Femur (tissue), 1 donor: ENCODE data around the gene NRF1.
"Not testable (repeated sequence)": the region's sequence is repeated elsewhere in the genome, so short reads cannot be mapped to it uniquely, and the experiment has no call there.

Source experiments
- DNase-seq: peaks from one replicate; pipeline ENCODE4 v3.0.0-alpha.2; 2017

The NRF1 gene

GRCh38 chr7:129607471-129608120 is 3.9 kb upstream of the NRF1 start:
- DNase-seq, result no peak

- DNase-seq, result no peak
These were observed 1.9 kb upstream of the NRF1 start for GRCh38 chr7:129609666-129610065.

GRCh38 chr7:129610709-129611245 is 743 bp upstream of the NRF1 start:
- peak; percentile 31 for DNase-seq

DNA sequence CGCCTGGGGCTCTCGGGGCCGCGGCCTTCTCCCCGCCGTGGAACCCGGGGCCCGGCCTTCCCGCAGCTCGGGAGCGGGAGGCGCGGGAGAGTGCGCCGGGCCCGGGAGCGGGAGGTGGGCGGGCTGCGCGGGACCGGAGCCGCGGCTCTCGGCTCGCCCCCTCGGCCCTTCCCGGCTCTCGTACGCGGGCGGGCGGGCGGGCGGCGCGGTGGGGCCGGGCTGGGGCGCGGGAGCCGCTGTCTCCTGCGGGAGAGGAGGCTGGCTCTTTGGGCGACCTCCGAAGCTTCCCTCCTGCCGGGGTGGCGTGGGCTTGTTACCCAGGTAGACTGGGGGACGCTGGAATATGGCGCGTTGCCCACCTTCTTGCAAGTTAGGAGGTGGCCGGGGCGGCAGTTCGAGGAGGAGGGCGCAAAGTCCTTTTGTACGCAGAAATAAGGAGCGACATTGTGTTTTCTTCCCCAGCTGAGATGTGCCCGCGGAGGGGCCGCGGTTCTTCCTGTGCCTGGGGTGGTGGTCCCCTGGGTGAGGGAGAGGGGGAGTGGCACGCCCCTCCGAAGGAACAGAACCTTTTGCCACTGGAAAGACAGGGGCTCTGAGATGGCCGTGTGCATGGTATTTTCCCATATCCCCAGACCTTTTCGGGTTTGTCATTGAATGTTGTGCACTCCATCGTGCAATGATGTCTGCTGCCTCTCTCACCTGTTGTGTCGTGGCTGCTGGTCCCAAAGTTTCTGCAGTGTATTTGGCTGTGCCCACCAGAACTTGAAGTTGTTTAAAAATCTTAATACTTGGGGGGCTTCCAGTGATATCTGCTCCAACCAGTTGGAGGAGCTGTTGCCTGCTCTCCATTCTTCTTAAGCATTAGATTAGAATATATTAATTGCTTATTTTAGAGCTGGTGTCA is 844 bp downstream of the NRF1 start:
- peak; percentile 70 for DNase-seq

- DNase-seq, result no peak
These were observed 1.5 kb downstream of the NRF1 start for GRCh38 chr7:129613016-129613337.

- no peak for DNase-seq
These were observed 3.5 kb downstream of the NRF1 start for GRCh38 chr7:129615018-129615417.

DNA sequence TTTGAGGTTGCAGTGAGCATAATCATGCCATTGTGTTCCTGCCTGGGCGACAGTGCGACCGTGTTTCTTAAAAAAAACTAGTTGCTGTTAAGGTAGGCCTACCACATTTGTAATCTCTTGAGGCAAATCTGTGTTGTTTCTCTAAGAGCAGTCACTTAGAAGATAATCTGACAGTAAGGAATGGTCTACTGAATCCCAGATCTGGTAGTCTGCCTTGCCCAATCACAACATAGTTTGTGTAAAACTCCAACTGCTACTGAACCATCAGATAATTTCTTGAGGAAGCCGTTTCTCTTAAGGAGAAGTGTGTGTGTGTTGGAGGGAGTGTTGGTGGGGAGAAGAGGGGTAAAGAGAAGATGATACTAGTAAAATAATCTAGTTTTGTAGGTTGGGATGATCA is 5.0 kb downstream of the NRF1 start:
- no peak for DNase-seq

DNA sequence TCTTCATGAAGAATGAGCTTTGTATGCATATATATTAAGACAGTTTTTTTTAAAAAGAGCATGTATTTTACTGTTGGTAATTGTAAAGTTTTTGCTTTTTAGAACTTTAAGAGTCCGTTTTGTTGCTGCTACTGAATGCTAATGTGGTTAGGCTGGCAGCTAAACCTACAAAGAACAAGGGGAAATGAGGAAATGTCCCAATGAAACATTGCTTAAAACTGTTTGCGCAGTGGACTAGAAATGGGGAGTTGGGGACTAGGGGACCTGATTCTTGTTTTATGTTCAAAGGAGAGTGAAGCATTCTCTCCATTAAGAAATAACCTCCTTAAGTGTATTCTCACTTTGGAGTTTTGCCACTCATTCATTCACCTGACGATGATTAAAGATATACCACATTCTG is 5.7 kb downstream of the NRF1 start:
- no peak for DNase-seq

- DNase-seq, result no peak
These were observed 6.1 kb downstream of the NRF1 start for GRCh38 chr7:129617652-129618051.

DNA sequence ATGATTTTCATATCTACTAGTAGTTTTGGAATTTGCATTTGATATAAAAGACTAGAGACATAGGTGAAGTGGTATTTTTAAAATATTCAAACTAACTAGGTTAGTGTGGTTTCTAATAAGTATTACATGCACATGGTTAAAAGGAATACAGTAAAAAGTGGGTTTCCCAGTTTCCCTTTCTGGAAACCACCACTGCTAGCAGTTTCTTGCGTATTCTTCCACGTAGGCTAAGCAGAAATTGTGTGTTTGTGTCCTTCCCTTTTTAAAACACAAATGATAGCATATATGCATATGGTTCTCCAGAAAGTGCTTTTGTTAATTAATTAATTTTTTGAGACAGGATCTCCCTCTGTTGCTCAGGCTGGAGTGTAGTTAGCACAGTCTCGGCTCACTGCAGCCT is 15.4 kb downstream of the NRF1 start:
- no peak for DNase-seq

GRCh38 chr7:129630341-129630740 is 18.8 kb downstream of the NRF1 start:
- DNase-seq, result no peak

DNA sequence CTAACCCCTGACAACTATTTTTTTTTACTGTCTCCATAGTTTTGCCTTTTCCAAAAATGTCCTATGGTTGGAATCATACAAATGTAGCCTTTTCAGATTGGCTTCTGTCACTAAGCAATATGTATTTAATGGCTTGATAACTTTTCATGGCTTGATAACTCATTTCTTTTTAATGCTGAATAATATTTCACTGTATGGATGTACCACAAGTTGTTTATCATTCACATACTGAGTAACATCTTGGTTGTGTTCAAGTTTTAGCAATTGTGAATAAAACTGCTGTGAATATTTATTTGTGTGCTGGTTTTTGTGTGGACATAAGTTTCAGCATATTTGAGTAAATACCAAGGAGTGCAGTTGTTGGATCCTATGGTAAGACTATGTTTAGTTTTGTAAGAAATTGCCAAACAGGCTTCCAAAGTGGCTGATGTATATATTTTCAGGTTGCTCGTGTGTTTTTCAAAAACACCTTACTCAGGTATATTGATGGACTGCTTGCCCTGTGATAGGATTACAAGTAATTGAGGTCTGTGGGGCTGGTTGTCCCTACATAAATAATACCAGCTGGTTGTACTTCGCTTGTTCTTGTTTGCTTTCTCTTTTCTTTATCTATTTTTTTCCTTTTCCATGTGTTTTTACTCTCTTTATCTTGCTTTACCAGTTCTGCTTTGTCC is 23.0 kb downstream of the NRF1 start:
- DNase-seq, result no peak

- peak; percentile 63 for DNase-seq
These were observed 23.9 kb downstream of the NRF1 start for GRCh38 chr7:129635300-129636029.

GRCh38 chr7:129636030-129636550 is 24.6 kb downstream of the NRF1 start:
- not testable (repeated sequence) for DNase-seq

DNA sequence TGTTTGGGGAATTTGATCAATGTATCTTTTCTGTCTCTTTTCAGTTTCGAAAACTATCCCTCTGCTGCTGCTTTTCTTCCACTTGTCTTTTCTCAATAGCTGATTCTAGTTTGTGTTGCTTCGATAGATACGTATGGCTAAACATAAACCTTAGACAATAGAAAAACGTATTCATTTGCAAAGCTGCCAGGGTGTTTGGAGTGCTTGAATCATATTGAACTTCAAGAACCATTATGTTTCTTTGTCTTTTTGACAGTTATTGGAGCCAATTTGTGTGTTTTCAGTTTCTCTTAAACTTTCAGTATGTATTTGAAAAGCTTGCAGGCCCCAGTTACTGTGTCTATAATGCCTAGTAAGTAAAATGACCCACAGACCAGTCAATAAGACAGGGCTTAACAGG is 25.1 kb downstream of the NRF1 start:
- DNase-seq, result no peak

GRCh38 chr7:129640400-129640799 is 28.9 kb downstream of the NRF1 start:
- DNase-seq, result no peak

DNA sequence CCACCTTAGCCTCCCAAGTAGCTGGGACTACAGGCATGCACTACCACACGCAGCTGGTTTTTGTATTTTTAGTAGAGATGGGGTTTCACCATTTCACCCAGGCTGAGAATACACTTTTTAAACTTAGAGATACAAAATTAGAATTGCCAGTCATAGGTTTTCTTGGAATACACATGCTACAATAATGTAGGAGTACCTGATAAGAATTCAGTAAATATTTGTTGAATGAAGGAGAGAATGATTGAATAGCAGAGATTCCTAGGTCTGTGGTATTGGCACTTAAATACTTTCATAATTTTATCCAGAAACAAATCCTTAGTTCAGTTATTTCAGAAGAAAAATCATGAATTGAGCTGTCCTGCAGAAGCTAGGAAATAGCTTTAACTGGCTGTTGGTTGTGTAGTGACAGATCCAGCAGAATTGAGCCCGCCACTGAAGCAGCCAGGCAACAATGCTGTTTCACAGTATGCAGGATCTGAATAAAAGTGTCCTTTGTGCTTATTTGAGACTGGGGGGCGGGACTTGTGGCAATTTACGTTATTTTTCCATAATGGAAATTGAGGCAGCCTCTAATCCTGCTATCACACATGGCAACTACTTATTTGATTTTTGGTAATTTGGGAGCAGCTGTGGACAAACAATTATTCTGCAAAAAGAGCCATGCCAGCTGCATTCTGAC is 31.5 kb downstream of the NRF1 start:
- DNase-seq, result no peak

GRCh38 chr7:129643550-129644170 is 32.1 kb downstream of the NRF1 start:
- no peak for DNase-seq

DNA sequence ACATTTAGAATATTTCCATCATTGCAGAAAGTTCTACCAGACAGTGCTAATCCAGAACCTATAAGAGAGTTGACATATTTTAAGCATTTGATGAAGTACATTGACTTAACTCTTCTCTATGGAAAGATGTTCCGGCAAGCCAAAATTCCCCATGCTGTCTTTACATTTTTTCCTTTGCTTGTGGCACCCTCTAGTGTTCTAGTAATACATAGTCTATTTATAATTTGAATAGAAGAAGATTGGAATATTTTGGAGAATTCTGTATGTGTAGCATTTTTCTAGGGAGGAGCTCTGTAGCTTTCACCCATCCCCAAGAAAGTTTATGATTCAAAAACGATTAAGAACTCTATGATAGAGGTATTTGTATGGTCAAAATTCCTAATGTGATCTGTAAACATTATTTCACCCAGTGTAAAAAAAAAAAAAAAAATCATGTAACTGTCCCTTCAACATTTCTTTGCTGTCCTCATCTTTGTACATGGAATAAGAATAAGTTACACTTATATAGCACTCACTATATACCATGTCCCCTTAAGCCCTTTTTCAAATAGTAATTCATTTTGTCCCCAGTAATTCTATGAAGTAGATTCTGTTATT is 33.2 kb downstream of the NRF1 start:
- peak; percentile 42 for DNase-seq

DNA sequence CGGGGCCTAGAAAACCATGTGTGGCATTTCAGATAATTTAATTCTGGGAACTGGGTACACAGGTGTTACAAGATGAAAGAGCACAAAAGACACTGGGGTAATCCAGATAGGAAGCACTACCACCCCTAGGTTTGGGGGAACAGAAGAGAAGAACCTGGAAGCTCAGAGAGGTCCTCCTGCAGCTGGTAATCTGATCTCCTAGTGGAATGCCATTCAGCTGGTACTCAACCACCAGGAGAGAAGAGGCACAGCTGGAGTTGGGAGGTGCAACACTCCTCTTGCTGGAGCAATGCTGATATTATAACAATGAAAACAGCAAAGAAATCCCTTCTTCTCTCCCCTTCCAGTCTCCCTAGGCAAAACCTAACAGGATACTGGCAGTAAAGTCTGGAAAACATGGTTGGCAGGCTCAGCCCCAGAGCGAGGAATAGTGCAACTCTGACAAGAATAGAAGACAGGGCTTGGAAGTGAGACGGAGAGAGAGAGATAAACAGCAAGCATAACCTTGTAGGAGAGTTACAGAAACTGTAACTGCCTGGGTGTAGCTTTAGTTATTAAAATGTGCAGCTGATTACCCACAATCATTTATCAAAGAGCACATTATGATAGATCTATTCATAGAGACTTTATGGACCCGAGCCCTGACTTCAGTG is 35.0 kb downstream of the NRF1 start:
- DNase-seq, result no peak
